ENCODE measurements around the gene MYO5C. TPM values are rescaled to one million over a fixed set of nuclear protein-coding genes. Genes with fewer than 3 reads are reported as not detected.
"Not testable (repeated sequence)": the region's sequence is repeated elsewhere in the genome, so short reads cannot be mapped to it uniquely, and the experiment has no call there.

MYO5C gene
- total and polyA plus RNA-seq, 2 donors (not counting 1 experiment from before 2014, with no cell fraction given) = under 0.01 to 0.07 TPM

DNA sequence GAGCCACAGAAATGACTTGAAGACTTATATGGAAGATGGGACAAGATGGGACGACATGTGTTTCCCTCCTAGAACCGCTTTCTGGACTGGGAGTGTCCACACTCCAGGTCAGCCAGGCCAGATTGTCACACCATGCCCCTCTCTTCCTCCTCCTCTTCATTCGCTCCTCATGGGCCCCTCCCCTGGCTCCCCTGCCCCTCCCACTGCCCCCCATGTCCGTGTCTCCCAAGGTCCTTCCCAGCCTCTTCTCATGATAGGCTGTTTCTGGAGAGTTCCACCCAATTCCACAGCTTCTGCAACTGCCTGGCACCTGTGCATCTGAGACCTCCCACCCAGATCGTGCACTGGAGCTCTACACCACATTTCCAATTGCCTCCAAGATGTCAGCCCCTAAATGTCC is 6.6 kb downstream of the MYO5C start:
- H3K4me1 ChIP-seq (ENCODE audit: control insufficient read depth, extremely low read depth, insufficient read depth, low read length) = no peaks in the 10 kb centered on the region
- no peak overlapping the region for H2AFZ ChIP-seq (ENCODE audit: low read length)
- no peaks in the 10 kb centered on the region for H3K79me2 ChIP-seq (ENCODE audit: control insufficient read depth, insufficient read depth, low read length)
- no peaks in the 10 kb centered on the region for H3K36me3 ChIP-seq (ENCODE audit: control insufficient read depth, insufficient read depth, low read length)
- H3K4me3 ChIP-seq (replicated peaks in 1 of 4; ENCODE audit: control extremely low read depth in 1 of 4, insufficient read depth in 1 of 4, low read depth in 3 of 4, low read length in 4 of 4) = no peak overlapping the region
- H3K27ac ChIP-seq (ENCODE audit: insufficient read depth, low read length) = no peak overlapping the region
- H3K27me3 ChIP-seq (ENCODE audit: control insufficient read depth, insufficient read depth, low read length) = peaks cover 19% of the 10 kb centered on the region
- H3K4me2 ChIP-seq (ENCODE audit: extremely low read depth, insufficient read depth, low read length) = no peak overlapping the region
- no peak for DNase-seq (ENCODE audit: low read depth in 2 of 2)
- no peak for TF ChIP-seq EZH2 (IDR thresholded peaks at IDR 0.05; ENCODE audit: low read length, missing control alignments)
- TF ChIP-seq, protein P1, sequence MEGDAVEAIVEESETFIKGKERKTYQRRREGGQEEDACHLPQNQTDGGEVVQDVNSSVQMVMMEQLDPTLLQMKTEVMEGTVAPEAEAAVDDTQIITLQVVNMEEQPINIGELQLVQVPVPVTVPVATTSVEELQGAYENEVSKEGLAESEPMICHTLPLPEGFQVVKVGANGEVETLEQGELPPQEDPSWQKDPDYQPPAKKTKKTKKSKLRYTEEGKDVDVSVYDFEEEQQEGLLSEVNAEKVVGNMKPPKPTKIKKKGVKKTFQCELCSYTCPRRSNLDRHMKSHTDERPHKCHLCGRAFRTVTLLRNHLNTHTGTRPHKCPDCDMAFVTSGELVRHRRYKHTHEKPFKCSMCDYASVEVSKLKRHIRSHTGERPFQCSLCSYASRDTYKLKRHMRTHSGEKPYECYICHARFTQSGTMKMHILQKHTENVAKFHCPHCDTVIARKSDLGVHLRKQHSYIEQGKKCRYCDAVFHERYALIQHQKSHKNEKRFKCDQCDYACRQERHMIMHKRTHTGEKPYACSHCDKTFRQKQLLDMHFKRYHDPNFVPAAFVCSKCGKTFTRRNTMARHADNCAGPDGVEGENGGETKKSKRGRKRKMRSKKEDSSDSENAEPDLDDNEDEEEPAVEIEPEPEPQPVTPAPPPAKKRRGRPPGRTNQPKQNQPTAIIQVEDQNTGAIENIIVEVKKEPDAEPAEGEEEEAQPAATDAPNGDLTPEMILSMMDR (conservative IDR thresholded peaks at IDR 0.05 in 1 of 2, IDR thresholded peaks at IDR 0.05 in 1 of 2; ENCODE audit: low read depth in 1 of 2, low read length in 2 of 2) = no peak
- no peaks in the 10 kb centered on the region for H3K9me3 ChIP-seq (ENCODE audit: control insufficient read depth, insufficient read depth, low read depth, low read length)
- H3K9ac ChIP-seq (ENCODE audit: insufficient read depth, low read length) = no peak overlapping the region
- H4K20me1 ChIP-seq (ENCODE audit: control insufficient read depth, extremely low read depth, insufficient read depth, low read length) = no peaks in the 10 kb centered on the region

DNA sequence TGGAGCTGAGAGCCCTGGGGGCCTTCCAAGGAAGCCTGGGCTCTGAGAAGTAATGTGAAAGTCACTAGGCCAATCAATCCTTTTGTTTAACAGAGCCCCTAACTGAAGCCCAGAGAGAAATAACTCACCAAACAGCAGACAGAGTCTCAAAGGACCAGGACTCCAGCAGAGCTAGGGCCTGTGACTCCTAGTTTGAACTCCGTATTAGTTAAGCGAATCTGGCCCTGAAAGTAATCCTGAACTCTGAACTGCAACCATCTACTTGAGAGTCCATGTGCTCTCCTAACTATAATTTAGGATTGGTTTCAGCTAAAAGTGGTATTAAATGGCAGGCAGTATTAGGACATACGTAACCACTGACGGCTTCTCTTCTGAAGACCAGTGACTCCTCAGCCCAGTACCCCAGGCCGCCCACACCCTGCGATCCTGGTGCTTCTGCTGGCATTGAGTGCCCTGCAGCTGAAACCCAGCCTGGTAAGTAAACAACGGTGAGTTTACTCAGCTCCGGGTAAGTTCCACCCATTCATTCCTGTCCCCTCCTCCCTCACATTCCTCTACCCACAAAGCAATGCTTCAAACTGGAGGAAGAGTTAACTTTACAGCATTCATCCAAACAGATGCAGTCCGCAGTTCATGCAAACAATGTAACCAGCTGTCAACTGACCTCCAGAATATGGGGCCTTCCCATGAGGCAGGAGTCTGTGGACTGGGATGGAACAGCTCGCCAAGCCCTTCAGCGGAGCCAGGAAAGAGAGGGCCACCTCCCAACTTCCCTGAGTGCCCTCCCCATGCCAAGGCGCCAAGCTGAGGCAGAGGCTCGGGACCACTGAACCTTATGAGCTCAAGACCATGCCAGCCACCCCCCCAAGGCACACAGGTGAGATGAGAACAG is 7.3 kb downstream of the MYO5C start:
- no peak overlapping the region for H3K4me2 ChIP-seq (ENCODE audit: extremely low read depth, insufficient read depth, low read length)
- no peak overlapping the region for H3K9ac ChIP-seq (ENCODE audit: insufficient read depth, low read length)
- H3K27me3 ChIP-seq (ENCODE audit: control insufficient read depth, insufficient read depth, low read length) = peaks cover 13% of the 10 kb centered on the region
- no peaks in the 10 kb centered on the region for H3K9me3 ChIP-seq (ENCODE audit: control insufficient read depth, insufficient read depth, low read depth, low read length)
- no peak overlapping the region for H3K4me3 ChIP-seq (replicated peaks in 1 of 4; ENCODE audit: control extremely low read depth in 1 of 4, insufficient read depth in 1 of 4, low read depth in 3 of 4, low read length in 4 of 4)
- no peaks in the 10 kb centered on the region for H3K79me2 ChIP-seq (ENCODE audit: control insufficient read depth, insufficient read depth, low read length)
- H3K36me3 ChIP-seq (ENCODE audit: control insufficient read depth, insufficient read depth, low read length) = no peaks in the 10 kb centered on the region
- peak in 1 of 2 donors; percentile 46 for DNase-seq (ENCODE audit: low read depth in 2 of 2)
- TF ChIP-seq, protein P1 (conservative IDR thresholded peaks at IDR 0.05 in 1 of 2, IDR thresholded peaks at IDR 0.05 in 1 of 2; ENCODE audit: low read depth in 1 of 2, low read length in 2 of 2) = no peak
- TF ChIP-seq EZH2 (IDR thresholded peaks at IDR 0.05; ENCODE audit: low read length, missing control alignments) = no peak
- no peaks in the 10 kb centered on the region for H4K20me1 ChIP-seq (ENCODE audit: control insufficient read depth, extremely low read depth, insufficient read depth, low read length)
- no peak overlapping the region for H3K27ac ChIP-seq (ENCODE audit: insufficient read depth, low read length)
- H3K4me1 ChIP-seq (ENCODE audit: control insufficient read depth, extremely low read depth, insufficient read depth, low read length) = no peaks in the 10 kb centered on the region
- H2AFZ ChIP-seq (ENCODE audit: low read length) = no peak overlapping the region

DNA sequence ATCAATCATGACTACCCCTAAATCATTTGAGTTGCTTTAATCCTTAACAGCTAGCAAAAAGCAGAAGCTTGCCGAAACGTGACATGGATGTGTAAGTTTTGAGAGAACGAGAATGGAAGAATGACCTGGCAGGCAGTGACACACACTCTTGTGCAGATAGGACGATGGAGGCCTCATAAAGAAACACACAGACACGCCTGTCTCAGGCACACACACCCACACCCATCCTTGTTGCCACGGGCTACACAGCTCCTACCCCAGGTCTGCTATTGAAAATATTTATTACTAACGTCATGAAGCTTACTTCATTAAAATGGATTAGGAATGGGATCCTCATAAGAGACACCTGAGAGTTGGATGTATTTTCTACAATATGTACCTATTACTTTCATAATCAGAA is 8.5 kb downstream of the MYO5C start:
- Histone ChIP-seq H3K79me2 (ENCODE audit: control insufficient read depth, insufficient read depth, low read length) (no peaks in the 10 kb centered on the region), H3K4me2 (ENCODE audit: extremely low read depth, insufficient read depth, low read length) (no peak overlapping the region), H3K36me3 (ENCODE audit: control insufficient read depth, insufficient read depth, low read length) (no peaks in the 10 kb centered on the region), H3K9me3 (ENCODE audit: control insufficient read depth, insufficient read depth, low read depth, low read length) (no peaks in the 10 kb centered on the region), H3K9ac (ENCODE audit: insufficient read depth, low read length) (no peak overlapping the region), H3K4me3 (replicated peaks in 1 of 4; ENCODE audit: control extremely low read depth in 1 of 4, insufficient read depth in 1 of 4, low read depth in 3 of 4, low read length in 4 of 4) (no peak overlapping the region), H3K27me3 (ENCODE audit: control insufficient read depth, insufficient read depth, low read length) (peaks cover 7% of the 10 kb centered on the region), H3K27ac (ENCODE audit: insufficient read depth, low read length) (no peak overlapping the region), H3K4me1 (ENCODE audit: control insufficient read depth, extremely low read depth, insufficient read depth, low read length) (no peaks in the 10 kb centered on the region), H4K20me1 (ENCODE audit: control insufficient read depth, extremely low read depth, insufficient read depth, low read length) (no peaks in the 10 kb centered on the region), H2AFZ (ENCODE audit: low read length) (no peak overlapping the region)
- no peak for TF ChIP-seq EZH2 (IDR thresholded peaks at IDR 0.05; ENCODE audit: low read length, missing control alignments)
- TF ChIP-seq, protein P1 (conservative IDR thresholded peaks at IDR 0.05 in 1 of 2, IDR thresholded peaks at IDR 0.05 in 1 of 2; ENCODE audit: low read depth in 1 of 2, low read length in 2 of 2) = no peak
- DNase-seq (ENCODE audit: low read depth in 2 of 2) = no peak

DNA sequence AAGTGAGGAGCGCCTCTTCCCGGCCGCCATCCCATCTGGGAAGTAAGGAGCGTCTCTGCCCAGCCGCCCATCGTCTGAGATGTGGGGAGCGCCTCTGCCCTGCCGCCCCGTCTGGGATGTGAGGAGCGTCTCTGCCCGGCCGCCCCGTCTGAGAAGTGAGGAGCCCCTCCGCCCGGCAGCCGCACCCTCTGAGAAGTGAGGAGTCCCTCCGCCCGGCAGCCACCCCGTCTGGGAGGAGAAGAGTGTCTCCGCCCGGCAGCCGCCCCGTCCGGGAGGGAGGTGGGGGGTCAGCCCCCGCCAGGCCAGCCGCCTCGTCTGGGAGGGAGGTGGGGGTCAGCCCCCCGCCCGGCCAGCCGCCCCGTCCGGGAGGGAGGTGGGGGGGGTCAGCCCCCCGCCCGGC is 9.7 kb downstream of the MYO5C start:
- not testable (repeated sequence) for H4K20me1 ChIP-seq (ENCODE audit: control insufficient read depth, extremely low read depth, insufficient read depth, low read length); H3K4me2 ChIP-seq (ENCODE audit: extremely low read depth, insufficient read depth, low read length); H3K36me3 ChIP-seq (ENCODE audit: control insufficient read depth, insufficient read depth, low read length); H3K79me2 ChIP-seq (ENCODE audit: control insufficient read depth, insufficient read depth, low read length); H2AFZ ChIP-seq (ENCODE audit: low read length); H3K9me3 ChIP-seq (ENCODE audit: control insufficient read depth, insufficient read depth, low read depth, low read length); H3K27ac ChIP-seq (ENCODE audit: insufficient read depth, low read length); H3K4me3 ChIP-seq (replicated peaks in 1 of 4; ENCODE audit: control extremely low read depth in 1 of 4, insufficient read depth in 1 of 4, low read depth in 3 of 4, low read length in 4 of 4); H3K9ac ChIP-seq (ENCODE audit: insufficient read depth, low read length); H3K27me3 ChIP-seq (ENCODE audit: control insufficient read depth, insufficient read depth, low read length); H3K4me1 ChIP-seq (ENCODE audit: control insufficient read depth, extremely low read depth, insufficient read depth, low read length); DNase-seq (ENCODE audit: low read depth in 2 of 2)
